Measurements from ENCODE around the gene SYK.

Gene SYK

GRCh38 chr9:90909225-90909624 is 107.6 kb downstream of the SYK start:
- H4K8ac ChIP-seq (ENCODE audit: low read length) = no peak overlapping the region
- no peaks in the 10 kb centered on the region for H3K9me3 ChIP-seq (ENCODE audit: control insufficient read depth, low read length)
- H3K36me3 ChIP-seq (ENCODE audit: control insufficient read depth in 1 of 2, insufficient read depth in 2 of 2, low read depth in 1 of 2, low read length in 2 of 2) = no peaks in the 10 kb centered on the region
- peaks cover 6% of the 10 kb centered on the region for H3K4me1 ChIP-seq (ENCODE audit: control insufficient read depth, insufficient read depth, low read depth, low read length)
- H3K27me3 ChIP-seq (ENCODE audit: control insufficient read depth in 1 of 2, insufficient read depth in 1 of 2, low read length in 2 of 2) = no peaks in the 10 kb centered on the region
- no peak overlapping the region for H2BK120ac ChIP-seq (ENCODE audit: low read depth, low read length)
- no peaks in the 10 kb centered on the region for H3K79me1 ChIP-seq (replicated peaks; ENCODE audit: low read length, poor library complexity, severe bottlenecking)
- no peak overlapping the region for H3K9ac ChIP-seq (ENCODE audit: low read length)
- H3K4me2 ChIP-seq (ENCODE audit: low read length, poor library complexity, severe bottlenecking) = no peak overlapping the region
- H2BK12ac ChIP-seq (ENCODE audit: low read length in 2 of 2) = no peak overlapping the region
- H3K23ac ChIP-seq (ENCODE audit: low read length in 2 of 2) = no peak overlapping the region
- H2BK5ac ChIP-seq (ENCODE audit: low read depth, low read length, poor library complexity, severe bottlenecking) = no peak overlapping the region
- H3K14ac ChIP-seq (ENCODE audit: low read length in 2 of 2) = no peak overlapping the region
- H2AFZ ChIP-seq (ENCODE audit: low read depth, low read length) = no peak overlapping the region
- no peak overlapping the region for H4K91ac ChIP-seq (ENCODE audit: low read length)
- no peak overlapping the region for H3K18ac ChIP-seq (ENCODE audit: low read depth in 1 of 2, low read length in 2 of 2)
- no CpG with 5 or more reads among the region's 4 CpGs for WGBS
- H3K4me3 ChIP-seq (ENCODE audit: insufficient read depth in 1 of 2, low read depth in 1 of 2, low read length in 2 of 2) = no peak overlapping the region
- H2BK15ac ChIP-seq (ENCODE audit: low read depth, poor library complexity, severe bottlenecking) = no peak overlapping the region
- H2AK5ac ChIP-seq (ENCODE audit: low read length, severe bottlenecking) = no peak overlapping the region
- H3K4ac ChIP-seq (ENCODE audit: low read depth in 1 of 2, low read length in 2 of 2) = no peak overlapping the region
- no peak for DNase-seq
- no peak overlapping the region for H3K27ac ChIP-seq (ENCODE audit: low read length, poor library complexity, severe bottlenecking)

- Histone ChIP-seq H3K4me2 (ENCODE audit: low read length, poor library complexity, severe bottlenecking) (no peak overlapping the region), H3K4ac (ENCODE audit: low read depth in 1 of 2, low read length in 2 of 2) (no peak overlapping the region), H2BK15ac (ENCODE audit: low read depth, poor library complexity, severe bottlenecking) (no peak overlapping the region), H3K27ac (ENCODE audit: low read length, poor library complexity, severe bottlenecking) (no peak overlapping the region), H2BK5ac (ENCODE audit: low read depth, low read length, poor library complexity, severe bottlenecking) (no peak overlapping the region), H3K36me3 (ENCODE audit: control insufficient read depth in 1 of 2, insufficient read depth in 2 of 2, low read depth in 1 of 2, low read length in 2 of 2) (no peaks in the 10 kb centered on the region), H3K9ac (ENCODE audit: low read length) (no peak overlapping the region), H3K14ac (ENCODE audit: low read length in 2 of 2) (no peak overlapping the region), H4K91ac (ENCODE audit: low read length) (no peak overlapping the region), H4K8ac (ENCODE audit: low read length) (no peak overlapping the region), H2BK12ac (ENCODE audit: low read length in 2 of 2) (no peak overlapping the region), H3K18ac (ENCODE audit: low read depth in 1 of 2, low read length in 2 of 2) (no peak overlapping the region), H2AK5ac (ENCODE audit: low read length, severe bottlenecking) (no peak overlapping the region), H3K23ac (ENCODE audit: low read length in 2 of 2) (no peak overlapping the region), H2BK120ac (ENCODE audit: low read depth, low read length) (no peak overlapping the region), H2AFZ (ENCODE audit: low read depth, low read length) (no peak overlapping the region), H3K27me3 (ENCODE audit: control insufficient read depth in 1 of 2, insufficient read depth in 1 of 2, low read length in 2 of 2) (no peaks in the 10 kb centered on the region), H3K4me3 (ENCODE audit: insufficient read depth in 1 of 2, low read depth in 1 of 2, low read length in 2 of 2) (no peak overlapping the region), H3K9me3 (ENCODE audit: control insufficient read depth, low read length) (no peaks in the 10 kb centered on the region), H3K4me1 (ENCODE audit: control insufficient read depth, insufficient read depth, low read depth, low read length) (peaks cover 5% of the 10 kb centered on the region), H3K79me1 (replicated peaks; ENCODE audit: low read length, poor library complexity, severe bottlenecking) (no peaks in the 10 kb centered on the region)
- 95% methylated on average over 2 of the region's 3 CpGs for WGBS
- DNase-seq = no peak
Measured at GRCh38 chr9:90909747-90910283, 108.2 kb downstream of the SYK start.

- Histone ChIP-seq H2BK5ac (ENCODE audit: low read depth, low read length, poor library complexity, severe bottlenecking) (no peak overlapping the region), H3K4me1 (ENCODE audit: control insufficient read depth, insufficient read depth, low read depth, low read length) (peaks cover 5% of the 10 kb centered on the region), H3K4me2 (ENCODE audit: low read length, poor library complexity, severe bottlenecking) (no peak overlapping the region), H3K9ac (ENCODE audit: low read length) (peak overlapping the region; percentile 49), H4K8ac (ENCODE audit: low read length) (no peak overlapping the region), H2AFZ (ENCODE audit: low read depth, low read length) (no peak overlapping the region), H2BK12ac (ENCODE audit: low read length in 2 of 2) (no peak overlapping the region), H3K14ac (ENCODE audit: low read length in 2 of 2) (no peak overlapping the region), H3K18ac (ENCODE audit: low read depth in 1 of 2, low read length in 2 of 2) (no peak overlapping the region), H3K4me3 (ENCODE audit: insufficient read depth in 1 of 2, low read depth in 1 of 2, low read length in 2 of 2) (no peak overlapping the region), H2BK15ac (ENCODE audit: low read depth, poor library complexity, severe bottlenecking) (peak overlapping the region; percentile 31), H3K9me3 (ENCODE audit: control insufficient read depth, low read length) (no peaks in the 10 kb centered on the region), H2AK5ac (ENCODE audit: low read length, severe bottlenecking) (no peak overlapping the region), H3K79me1 (replicated peaks; ENCODE audit: low read length, poor library complexity, severe bottlenecking) (no peaks in the 10 kb centered on the region), H3K27me3 (ENCODE audit: control insufficient read depth in 1 of 2, insufficient read depth in 1 of 2, low read length in 2 of 2) (no peaks in the 10 kb centered on the region), H2BK120ac (ENCODE audit: low read depth, low read length) (no peak overlapping the region), H3K23ac (ENCODE audit: low read length in 2 of 2) (no peak overlapping the region), H3K4ac (ENCODE audit: low read depth in 1 of 2, low read length in 2 of 2) (no peak overlapping the region), H4K91ac (ENCODE audit: low read length) (no peak overlapping the region), H3K36me3 (ENCODE audit: control insufficient read depth in 1 of 2, insufficient read depth in 2 of 2, low read depth in 1 of 2, low read length in 2 of 2) (no peaks in the 10 kb centered on the region), H3K27ac (ENCODE audit: low read length, poor library complexity, severe bottlenecking) (no peak overlapping the region)
- WGBS = 92% methylated on average over 14 of the region's 14 CpGs
- no peak for DNase-seq
Measured at GRCh38 chr9:90914196-90914595, 112.6 kb downstream of the SYK start.

- no peaks in the 10 kb centered on the region for H3K79me1 ChIP-seq (replicated peaks; ENCODE audit: low read length, poor library complexity, severe bottlenecking)
- no peak overlapping the region for H3K18ac ChIP-seq (ENCODE audit: low read depth in 1 of 2, low read length in 2 of 2)
- H2BK15ac ChIP-seq (ENCODE audit: low read depth, poor library complexity, severe bottlenecking) = no peak overlapping the region
- H2BK12ac ChIP-seq (ENCODE audit: low read length in 2 of 2) = no peak overlapping the region
- H3K27me3 ChIP-seq (ENCODE audit: control insufficient read depth in 1 of 2, insufficient read depth in 1 of 2, low read length in 2 of 2) = no peaks in the 10 kb centered on the region
- H3K9me3 ChIP-seq (ENCODE audit: control insufficient read depth, low read length) = no peaks in the 10 kb centered on the region
- H2AK5ac ChIP-seq (ENCODE audit: low read length, severe bottlenecking) = no peak overlapping the region
- no peak overlapping the region for H4K8ac ChIP-seq (ENCODE audit: low read length)
- no peak overlapping the region for H2BK120ac ChIP-seq (ENCODE audit: low read depth, low read length)
- no peak overlapping the region for H3K4me3 ChIP-seq (ENCODE audit: insufficient read depth in 1 of 2, low read depth in 1 of 2, low read length in 2 of 2)
- DNase-seq = peak; percentile 75
- no peak overlapping the region for H4K91ac ChIP-seq (ENCODE audit: low read length)
- H3K27ac ChIP-seq (ENCODE audit: low read length, poor library complexity, severe bottlenecking) = no peak overlapping the region
- no peaks in the 10 kb centered on the region for H3K36me3 ChIP-seq (ENCODE audit: control insufficient read depth in 1 of 2, insufficient read depth in 2 of 2, low read depth in 1 of 2, low read length in 2 of 2)
- no peak overlapping the region for H2AFZ ChIP-seq (ENCODE audit: low read depth, low read length)
- H3K4ac ChIP-seq (ENCODE audit: low read depth in 1 of 2, low read length in 2 of 2) = no peak overlapping the region
- WGBS = 17% methylated on average over 5 of the region's 7 CpGs
- H3K23ac ChIP-seq (ENCODE audit: low read length in 2 of 2) = no peak overlapping the region
- H3K14ac ChIP-seq (ENCODE audit: low read length in 2 of 2) = no peak overlapping the region
- peaks cover 3% of the 10 kb centered on the region for H3K4me1 ChIP-seq (ENCODE audit: control insufficient read depth, insufficient read depth, low read depth, low read length)
- H2BK5ac ChIP-seq (ENCODE audit: low read depth, low read length, poor library complexity, severe bottlenecking) = no peak overlapping the region
- no peak overlapping the region for H3K4me2 ChIP-seq (ENCODE audit: low read length, poor library complexity, severe bottlenecking)
- peak overlapping the region; percentile 49 for H3K9ac ChIP-seq (ENCODE audit: low read length)
Measured at GRCh38 chr9:90914868-90915483, 113.4 kb downstream of the SYK start.

All from mesenchymal stem cell (in vitro differentiated cells and primary cell).